NB4 (cell line): ENCODE results near the gene AGPAT3.

Source experiments
- CTCF ChIP-seq: IDR thresholded peaks from one replicate; pipeline ENCODE4 v1.5.1; 2012; ENCODE audit warnings: low read depth, low read length
- MYC ChIP-seq: IDR thresholded peaks from 2 replicates; pipeline ENCODE4 v1.6.1; 2011; ENCODE audit warnings: low read depth, low read length
- POLR2A ChIP-seq: IDR thresholded peaks from 2 replicates; pipeline ENCODE4 v1.6.1; 2011; ENCODE audit warnings: mild to moderate bottlenecking; ENCODE audit not compliant: insufficient read length; ENCODE audit errors: extremely low read depth
- TF ChIP-seq, protein P1 (sequence below): IDR thresholded peaks from 2 replicates; pipeline ENCODE4 v1.6.1; 2011; ENCODE audit warnings: low read depth, low read length

DNA sequence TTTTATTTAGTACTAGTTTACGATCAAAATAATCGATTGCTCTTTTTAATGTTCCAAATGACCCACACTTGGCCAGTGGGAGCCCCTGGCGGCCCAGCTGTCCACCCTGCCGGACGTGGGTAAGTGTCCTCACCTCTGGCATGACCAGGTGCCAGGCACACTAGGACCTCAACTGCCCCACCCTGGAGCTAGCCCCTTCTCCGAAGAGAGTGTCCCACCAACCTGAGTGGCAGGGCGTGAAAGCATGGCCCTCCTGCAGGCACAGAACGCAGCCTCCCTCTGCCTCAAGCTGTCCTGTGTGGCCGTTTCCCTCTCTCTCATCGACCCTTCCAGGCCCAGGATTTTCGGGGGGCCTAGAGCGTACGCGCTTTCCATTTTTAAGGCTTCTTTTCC is 32.9 kb upstream of the AGPAT3 start:
- TF ChIP-seq CTCF, result no peak
- TF ChIP-seq POLR2A, result no peak
- TF ChIP-seq, protein P1, sequence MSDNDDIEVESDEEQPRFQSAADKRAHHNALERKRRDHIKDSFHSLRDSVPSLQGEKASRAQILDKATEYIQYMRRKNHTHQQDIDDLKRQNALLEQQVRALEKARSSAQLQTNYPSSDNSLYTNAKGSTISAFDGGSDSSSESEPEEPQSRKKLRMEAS, result no peak
- TF ChIP-seq MYC, result no peak
